Ovary (tissue), 3 donors: ENCODE data around the gene HORMAD2.

ENCODE experiments used
- CTCF ChIP-seq, 3 donors: fragments of 450-650 bp in 2 of 3; fragments of 200-600 bp in 1 of 3; IDR thresholded peaks; one replicate each; pipeline versions ENCODE4 v1.5.1 to v1.8.0; 2016 to 2022; ENCODE audit warnings: antibody characterized with exemption in 3 of 3, mild to moderate bottlenecking in 1 of 3
- EP300 ChIP-seq: sonication (generic); formaldehyde crosslinking; IDR thresholded peaks from one replicate; pipeline ENCODE4 v1.6.1; 2017; ENCODE audit warnings: antibody characterized with exemption
- POLR2A ChIP-seq: fragments of 450-650 bp; IDR thresholded peaks from one replicate; pipeline ENCODE4 v1.6.1; 2017; ENCODE audit warnings: antibody characterized with exemption, mild to moderate bottlenecking, moderate library complexity
- donor health status: DM: no; HTN: no; CAD: no.

GRCh38 chr22:30198152-30198825 is 118.0 kb downstream of the HORMAD2 start:
- TF ChIP-seq POLR2A (no peak), CTCF (IDR thresholded peaks at IDR 0.05) (no peak), EP300 (no peak)
